Neural progenitor cell (in vitro differentiated cells): ENCODE results near the gene LYZL4.

Experiments used
- EZH2 ChIP-seq: fragments of 200-600 bp; sonication (generic); IDR thresholded peaks from 2 replicates; pipeline ENCODE4 v1.6.1; 2017; ENCODE audit warnings: antibody characterized with exemption, mild to moderate bottlenecking, moderate library complexity
- EZH2phosphoT487 ChIP-seq: fragments of 200-600 bp; sonication (generic); IDR thresholded peaks from 2 replicates; pipeline ENCODE4 v1.6.1; 2017; ENCODE audit warnings: antibody characterized with exemption
- TF ChIP-seq, protein P1 (sequence below): fragments of 200-600 bp; sonication (generic); IDR thresholded peaks from 2 replicates; pipeline ENCODE4 v1.5.1; 2017; ENCODE audit warnings: antibody characterized with exemption, mild to moderate bottlenecking

- TF ChIP-seq, protein P1, sequence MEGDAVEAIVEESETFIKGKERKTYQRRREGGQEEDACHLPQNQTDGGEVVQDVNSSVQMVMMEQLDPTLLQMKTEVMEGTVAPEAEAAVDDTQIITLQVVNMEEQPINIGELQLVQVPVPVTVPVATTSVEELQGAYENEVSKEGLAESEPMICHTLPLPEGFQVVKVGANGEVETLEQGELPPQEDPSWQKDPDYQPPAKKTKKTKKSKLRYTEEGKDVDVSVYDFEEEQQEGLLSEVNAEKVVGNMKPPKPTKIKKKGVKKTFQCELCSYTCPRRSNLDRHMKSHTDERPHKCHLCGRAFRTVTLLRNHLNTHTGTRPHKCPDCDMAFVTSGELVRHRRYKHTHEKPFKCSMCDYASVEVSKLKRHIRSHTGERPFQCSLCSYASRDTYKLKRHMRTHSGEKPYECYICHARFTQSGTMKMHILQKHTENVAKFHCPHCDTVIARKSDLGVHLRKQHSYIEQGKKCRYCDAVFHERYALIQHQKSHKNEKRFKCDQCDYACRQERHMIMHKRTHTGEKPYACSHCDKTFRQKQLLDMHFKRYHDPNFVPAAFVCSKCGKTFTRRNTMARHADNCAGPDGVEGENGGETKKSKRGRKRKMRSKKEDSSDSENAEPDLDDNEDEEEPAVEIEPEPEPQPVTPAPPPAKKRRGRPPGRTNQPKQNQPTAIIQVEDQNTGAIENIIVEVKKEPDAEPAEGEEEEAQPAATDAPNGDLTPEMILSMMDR: no peak
- TF ChIP-seq EZH2 (no peak), EZH2phosphoT487 (no peak)
Observed at GRCh38 chr3:42424911-42425310, 14.5 kb upstream of the LYZL4 start.
